Loucy (cell line): ENCODE measurements around the gene TSPAN4.

ENCODE experiments used
- H2AFZ ChIP-seq: fragments of 200-600 bp; sonication (generic); 2 replicates; pipeline ENCODE4 v1.6.0; 2016; ENCODE audit warnings: antibody characterized with exemption, mild to moderate bottlenecking, low read length, moderate library complexity
- H3F3A ChIP-seq: fragments of 200-600 bp; 2 replicates; pipeline ENCODE4 v1.6.0; 2016; ENCODE audit warnings: antibody characterized with exemption, low read depth, mild to moderate bottlenecking
- H3K27me3 ChIP-seq: fragments of 200-600 bp; sonication (generic); 2 replicates; pipeline ENCODE4 v1.6.1; 2014; ENCODE audit warnings: low read length, mild to moderate bottlenecking; ENCODE audit not compliant: insufficient read depth, poor library complexity, severe bottlenecking
- H3K36me3 ChIP-seq: fragments of 200-600 bp; sonication (generic); 2 replicates; pipeline ENCODE4 v1.6.1; 2016; ENCODE audit warnings: low read length; ENCODE audit not compliant: insufficient read depth
- H3K4me1 ChIP-seq: fragments of 200-600 bp; sonication (generic); 2 replicates; pipeline ENCODE4 v1.5.1; 2014; ENCODE audit warnings: low read length, mild to moderate bottlenecking; ENCODE audit not compliant: insufficient read depth, poor library complexity, severe bottlenecking
- H3K4me2 ChIP-seq: fragments of 200-600 bp; sonication (generic); 2 replicates; pipeline ENCODE4 v1.6.0; 2014; ENCODE audit warnings: antibody characterized with exemption, low read length, low read depth, mild to moderate bottlenecking; ENCODE audit not compliant: poor library complexity, severe bottlenecking
- H3K4me3 ChIP-seq: fragments of 200-600 bp; sonication (generic); 2 replicates; pipeline ENCODE4 v1.5.1; 2014; ENCODE audit warnings: low read length, mild to moderate bottlenecking, mixed read lengths; ENCODE audit not compliant: poor library complexity, severe bottlenecking
- H3K79me2 ChIP-seq: fragments of 200-600 bp; sonication (generic); 2 replicates; pipeline ENCODE4 v1.6.1; 2014; ENCODE audit warnings: low read length; ENCODE audit not compliant: insufficient read depth
- H3K9ac ChIP-seq: fragments of 200-600 bp; sonication (generic); 2 replicates; pipeline ENCODE4 v1.6.0; 2014; ENCODE audit warnings: mild to moderate bottlenecking, low read depth, low read length, moderate library complexity; ENCODE audit not compliant: poor library complexity, severe bottlenecking
- H3K9me2 ChIP-seq: fragments of 200-600 bp; sonication (generic); replicated peaks from 2 replicates; pipeline ENCODE4 v1.6.1; 2016; ENCODE audit warnings: low read depth, low read length, mixed read lengths
- H3K9me3 ChIP-seq: fragments of 200-600 bp; sonication (generic); 2 replicates; pipeline ENCODE4 v1.6.1; 2014; ENCODE audit warnings: mild to moderate bottlenecking, antibody characterized with exemption, low read length, low read depth; ENCODE audit not compliant: insufficient read depth
- H4K20me1 ChIP-seq: fragments of 200-600 bp; sonication (generic); 2 replicates; pipeline ENCODE4 v1.6.0; 2014; ENCODE audit warnings: antibody characterized with exemption, low read length, mild to moderate bottlenecking; ENCODE audit not compliant: insufficient read depth, poor library complexity, severe bottlenecking
- CTCF ChIP-seq: fragments of 200-600 bp; sonication (generic); conservative IDR thresholded peaks from 2 replicates; pipeline ENCODE4 v1.5.1; 2014; ENCODE audit warnings: mild to moderate bottlenecking, antibody characterized with exemption, low read length
- EZH2phosphoT487 ChIP-seq: fragments of 200-600 bp; IDR thresholded peaks from 2 replicates; pipeline ENCODE4 v1.6.1; 2018; ENCODE audit warnings: antibody characterized with exemption, mild to moderate bottlenecking, moderate library complexity, borderline replicate concordance

The TSPAN4 gene

GRCh38 chr11:848380-848931, 5.8 kb downstream of the TSPAN4 start:
- no peak overlapping the region for H2AFZ ChIP-seq
- H3K27me3 ChIP-seq, result no peaks in the 10 kb centered on the region
- no peak overlapping the region for H3K4me3 ChIP-seq
- no peaks in the 10 kb centered on the region for H4K20me1 ChIP-seq
- H3K4me1 ChIP-seq, result peaks cover 32% of the 10 kb centered on the region
- H3K4me2 ChIP-seq, result peak overlapping the region; percentile 2
- H3K9ac ChIP-seq, result no peak overlapping the region
- H3F3A ChIP-seq, result no peaks in the 10 kb centered on the region
- peaks cover under 1% of the 10 kb centered on the region; the same call in 1 of the 2 replicates for H3K79me2 ChIP-seq
- H3K9me3 ChIP-seq, result no peaks in the 10 kb centered on the region
- no peaks in the 10 kb centered on the region for H3K36me3 ChIP-seq
- no peaks in the 10 kb centered on the region for H3K9me2 ChIP-seq
- peak; percentile 80 for TF ChIP-seq CTCF
- no peak for TF ChIP-seq EZH2phosphoT487

GRCh38 chr11:849104-849824, 6.6 kb downstream of the TSPAN4 start:
- TF ChIP-seq EZH2phosphoT487 (no peak), CTCF (no peak)
- Histone ChIP-seq H3K4me2 (no peak overlapping the region), H3K27me3 (no peaks in the 10 kb centered on the region)

GRCh38 chr11:849951-850774, 7.5 kb downstream of the TSPAN4 start:
- Histone ChIP-seq H2AFZ (no peak overlapping the region), H3K79me2 (no peaks in the 10 kb centered on the region), H3K9me3 (no peaks in the 10 kb centered on the region), H4K20me1 (no peaks in the 10 kb centered on the region), H3K4me3 (no peak overlapping the region), H3K9ac (no peak overlapping the region), H3K36me3 (no peaks in the 10 kb centered on the region), H3K4me1 (peaks cover 17% of the 10 kb centered on the region), H3K27me3 (no peaks in the 10 kb centered on the region), H3K9me2 (no peaks in the 10 kb centered on the region), H3K4me2 (no peak overlapping the region), H3F3A (no peaks in the 10 kb centered on the region)
- TF ChIP-seq CTCF (no peak), EZH2phosphoT487 (no peak)

More at GRCh38 chr11:849104-849824, 6.6 kb downstream of the TSPAN4 start:
- Histone ChIP-seq H3K9me2 (no peaks in the 10 kb centered on the region), H3K9ac (no peak overlapping the region), H3K4me3 (no peak overlapping the region), H4K20me1 (no peaks in the 10 kb centered on the region), H3K36me3 (no peaks in the 10 kb centered on the region), H3K9me3 (no peaks in the 10 kb centered on the region), H2AFZ (no peak overlapping the region), H3K4me1 (peaks cover 24% of the 10 kb centered on the region), H3K79me2 (no peaks in the 10 kb centered on the region), H3F3A (no peaks in the 10 kb centered on the region)
